SK-N-MC (cell line): Measurements from ENCODE around the gene SDCBP2.

Experiments used
- EZH2 ChIP-seq: fragments of 200-600 bp; sonication (generic); IDR thresholded peaks from one replicate; pipeline ENCODE4 v1.6.1; 2017; ENCODE audit warnings: antibody characterized with exemption
- POLR2AphosphoS5 ChIP-seq: IDR thresholded peaks from 2 replicates; pipeline ENCODE4 v1.6.1; 2012; ENCODE audit warnings: mild to moderate bottlenecking, low read depth, low read length, borderline replicate concordance

DNA sequence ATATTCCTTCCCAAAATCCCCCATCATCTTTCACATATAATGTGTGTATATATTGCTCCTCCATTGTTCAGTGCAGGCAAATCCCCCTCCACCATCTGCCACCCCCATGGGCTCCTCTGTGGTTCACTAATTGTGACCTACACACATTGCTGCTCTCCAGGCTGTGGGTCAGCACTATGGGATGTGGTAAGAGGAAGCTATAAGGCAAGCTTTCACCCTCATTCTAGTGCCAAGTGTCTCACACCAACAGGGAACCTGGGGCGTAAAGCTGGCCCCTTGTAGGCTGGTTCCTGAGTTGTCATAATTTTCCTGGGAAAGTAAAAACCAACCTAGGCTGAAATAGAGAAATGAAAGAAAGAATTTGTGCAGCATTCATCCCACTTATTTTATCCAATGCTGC, 47.1 kb upstream of the SDCBP2 start:
- TF ChIP-seq POLR2AphosphoS5 (no peak), EZH2 (no peak)
